Activated T-cell treated with anti-CD3 and anti-CD28 coated beads, Interleukin-2, amount 50 U/mL, for 72 hours (primary cell): Measurements from ENCODE around the gene HGFAC. TPM values are rescaled to one million over a fixed set of nuclear protein-coding genes. Genes with fewer than 3 reads are reported as not detected.

Source experiments
- ATAC-seq, 2 donors: fragments of 150-1000 bp; cut with Tn5 transposase; replicated peaks in 1 of 2; 2 replicates each; pipeline ENCODE4 v1.10.0; 2021; ENCODE audit warnings: moderate library complexity in 2 of 2, mild to moderate bottlenecking in 1 of 2
- DNase-seq, 2 donors: peaks; one replicate each; pipeline ENCODE4 v3.0.0; 2021 to 2022; ENCODE audit warnings: mixed read lengths in 1 of 2
- H3K27ac Mint-ChIP-seq: one replicate; pipeline ENCODE4 v1.8.0; 2022; ENCODE audit warnings: mild to moderate bottlenecking, moderate library complexity, mixed read lengths
- H3K27me3 Mint-ChIP-seq: one replicate; pipeline ENCODE4 v1.8.0; 2022; ENCODE audit warnings: low read depth, mixed read lengths
- H3K36me3 Mint-ChIP-seq, 2 donors: one replicate each; pipeline ENCODE4 v1.8.0; 2022; ENCODE audit warnings: mixed read lengths in 2 of 2, mild to moderate bottlenecking in 1 of 2; ENCODE audit not compliant: insufficient read depth in 2 of 2
- H3K4me1 Mint-ChIP-seq: one replicate; pipeline ENCODE4 v1.8.0; 2022; ENCODE audit warnings: low read depth, mixed read lengths
- H3K4me3 Mint-ChIP-seq, 2 donors: one replicate each; pipeline ENCODE4 v1.8.0; 2022; ENCODE audit warnings: mild to moderate bottlenecking in 2 of 2, mixed read lengths in 2 of 2, moderate library complexity in 2 of 2
- H3K9me3 Mint-ChIP-seq, 2 donors: one replicate each; pipeline ENCODE4 v1.8.0; 2022; ENCODE audit warnings: mixed read lengths in 2 of 2
- total RNA-seq, 2 donors: library from RNA; stranded (reverse); gene quantifications; one replicate each; pipeline ENCODE4 v1.2.3, GENCODE V29; 2022

Gene HGFAC
- total RNA-seq, 2 donors from 2014 or later = 0.51 to 0.62 TPM

DNA sequence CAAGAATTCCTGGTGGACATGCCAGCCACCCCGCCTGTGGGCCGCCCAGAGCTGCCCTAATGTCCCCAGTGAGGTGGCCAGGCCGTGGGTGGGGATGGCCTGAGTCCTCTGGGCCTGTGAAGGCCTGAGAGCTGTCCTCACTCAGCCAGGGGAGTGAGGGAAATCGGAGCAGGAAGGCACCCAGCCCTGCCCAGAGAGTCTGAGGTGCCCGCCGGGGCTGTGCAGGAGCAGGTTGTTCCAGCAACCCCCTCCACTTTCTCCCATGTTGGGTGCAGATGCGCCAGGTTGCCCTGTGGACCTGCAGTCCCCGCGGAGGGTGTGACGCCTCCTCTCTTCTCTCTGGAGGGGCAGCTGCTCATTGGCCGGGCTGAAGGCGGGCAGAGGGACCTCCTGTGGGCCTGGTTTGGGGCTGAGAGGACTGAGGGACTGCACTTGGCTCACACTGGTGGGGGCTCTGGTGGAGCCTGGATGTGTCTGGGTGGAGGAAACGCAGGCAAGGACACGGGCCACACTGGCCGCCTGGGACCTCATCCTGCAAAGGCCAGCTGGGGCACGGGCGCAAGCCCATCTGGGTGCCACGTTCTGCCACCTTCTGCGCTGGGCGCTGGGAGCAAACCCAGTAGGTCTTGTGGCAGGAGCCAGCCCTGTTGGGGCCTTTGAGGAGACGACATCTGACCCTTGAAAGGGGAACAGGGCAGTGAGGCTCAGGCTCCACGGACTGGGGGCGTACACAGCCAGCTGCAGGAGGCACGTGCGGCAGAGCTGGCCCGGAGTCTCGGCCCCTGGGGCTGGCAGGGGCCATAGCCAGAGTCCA is 35.4 kb downstream of the HGFAC start:
- H3K36me3 Mint-ChIP-seq = no peaks in the 10 kb centered on the region
- H3K27me3 Mint-ChIP-seq = peaks cover 18% of the 10 kb centered on the region
- H3K27ac Mint-ChIP-seq = no peak overlapping the region
- H3K9me3 Mint-ChIP-seq = no peaks in the 10 kb centered on the region
- no peak for DNase-seq
- ATAC-seq = no peak
- no peak overlapping the region for H3K4me3 Mint-ChIP-seq
- H3K4me1 Mint-ChIP-seq = no peaks in the 10 kb centered on the region

DNA sequence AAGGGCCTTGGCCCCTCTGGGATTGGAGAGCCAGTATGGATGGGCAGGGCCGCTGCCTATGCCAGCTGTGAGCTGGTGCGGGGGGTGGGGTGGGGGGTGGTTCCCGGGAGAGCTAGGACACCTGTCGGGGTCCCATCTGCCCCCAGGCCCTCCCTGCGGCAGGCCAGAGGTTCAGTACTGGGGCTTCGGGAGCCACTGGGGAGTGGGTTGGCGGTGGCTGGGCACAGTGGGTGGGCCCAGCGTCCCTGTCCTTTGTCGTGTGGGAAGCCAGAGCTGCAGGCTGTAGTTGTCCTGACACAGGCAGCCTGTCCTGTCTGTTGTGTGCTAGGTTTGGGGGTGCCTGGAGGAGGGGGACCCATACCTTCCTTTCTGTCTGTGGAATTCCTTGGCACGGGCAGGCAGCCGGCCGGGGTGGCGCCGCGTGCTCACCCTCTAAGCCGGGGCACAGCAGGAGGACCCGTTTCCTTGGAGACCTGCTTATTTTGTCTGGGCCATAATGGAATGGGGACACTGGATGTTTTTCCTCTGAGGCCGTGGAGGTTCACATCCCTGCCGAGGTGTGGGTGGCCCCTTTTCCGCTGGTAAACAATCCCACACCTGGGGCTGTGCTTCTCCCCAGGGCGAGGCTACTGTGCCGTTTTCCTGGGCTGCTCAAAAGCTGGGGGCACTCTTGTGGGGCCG is 36.1 kb downstream of the HGFAC start:
- DNase-seq = no peak
- no peak overlapping the region for H3K4me3 Mint-ChIP-seq
- no peaks in the 10 kb centered on the region for H3K4me1 Mint-ChIP-seq
- H3K27ac Mint-ChIP-seq = no peak overlapping the region
- no peaks in the 10 kb centered on the region for H3K36me3 Mint-ChIP-seq
- peaks cover 23% of the 10 kb centered on the region for H3K27me3 Mint-ChIP-seq
- ATAC-seq = no peak
- H3K9me3 Mint-ChIP-seq = no peaks in the 10 kb centered on the region

DNA sequence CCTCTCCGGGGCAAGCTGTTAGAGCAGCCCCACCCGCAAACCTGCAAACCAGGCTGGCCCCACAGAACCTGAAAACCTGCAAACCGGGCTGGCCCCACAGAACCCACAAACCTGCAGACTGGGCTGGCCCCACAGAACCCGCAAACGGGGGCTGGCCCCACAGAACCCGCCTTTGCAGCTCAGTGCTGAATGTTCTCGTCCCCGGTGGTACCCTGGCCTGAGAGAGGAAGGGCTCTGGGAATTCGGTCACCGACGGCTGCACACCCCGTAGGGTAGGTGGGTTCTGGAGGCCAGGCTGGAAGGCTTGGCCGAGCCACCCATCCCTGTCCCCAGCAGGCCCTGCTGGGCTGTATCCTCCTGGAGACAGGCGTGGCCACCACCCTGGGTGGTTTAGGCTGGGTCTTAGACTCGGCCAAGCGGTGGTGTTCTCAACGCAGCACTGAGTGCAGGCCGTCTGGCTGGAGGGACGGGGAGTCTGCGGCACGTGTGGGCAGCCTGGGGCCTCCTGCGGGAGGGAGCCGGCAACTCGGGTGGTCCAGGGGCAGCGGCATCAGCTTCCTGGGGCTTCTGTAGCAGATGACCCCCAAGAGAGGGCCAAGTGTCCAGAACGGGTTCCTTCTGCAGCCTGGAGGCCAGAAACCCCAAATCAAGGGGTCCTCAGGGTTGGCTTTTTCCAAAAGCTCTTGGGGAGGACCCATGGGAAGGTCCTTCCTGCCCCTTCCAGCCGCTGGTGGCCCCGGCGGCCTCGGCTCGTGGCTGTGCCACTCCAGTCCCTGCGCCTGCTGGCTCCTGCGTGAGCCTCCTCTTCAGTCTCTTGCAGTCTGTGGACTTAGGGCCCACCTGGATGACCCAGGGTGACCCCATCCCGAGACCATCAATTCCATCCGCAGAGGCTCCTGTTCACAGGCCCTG is 36.9 kb downstream of the HGFAC start:
- H3K36me3 Mint-ChIP-seq = no peaks in the 10 kb centered on the region
- no peaks in the 10 kb centered on the region for H3K9me3 Mint-ChIP-seq
- H3K4me1 Mint-ChIP-seq = no peaks in the 10 kb centered on the region
- DNase-seq (no peak), ATAC-seq (no peak)
- H3K27ac Mint-ChIP-seq = no peak overlapping the region
- peaks cover 23% of the 10 kb centered on the region for H3K27me3 Mint-ChIP-seq
- no peak overlapping the region for H3K4me3 Mint-ChIP-seq

DNA sequence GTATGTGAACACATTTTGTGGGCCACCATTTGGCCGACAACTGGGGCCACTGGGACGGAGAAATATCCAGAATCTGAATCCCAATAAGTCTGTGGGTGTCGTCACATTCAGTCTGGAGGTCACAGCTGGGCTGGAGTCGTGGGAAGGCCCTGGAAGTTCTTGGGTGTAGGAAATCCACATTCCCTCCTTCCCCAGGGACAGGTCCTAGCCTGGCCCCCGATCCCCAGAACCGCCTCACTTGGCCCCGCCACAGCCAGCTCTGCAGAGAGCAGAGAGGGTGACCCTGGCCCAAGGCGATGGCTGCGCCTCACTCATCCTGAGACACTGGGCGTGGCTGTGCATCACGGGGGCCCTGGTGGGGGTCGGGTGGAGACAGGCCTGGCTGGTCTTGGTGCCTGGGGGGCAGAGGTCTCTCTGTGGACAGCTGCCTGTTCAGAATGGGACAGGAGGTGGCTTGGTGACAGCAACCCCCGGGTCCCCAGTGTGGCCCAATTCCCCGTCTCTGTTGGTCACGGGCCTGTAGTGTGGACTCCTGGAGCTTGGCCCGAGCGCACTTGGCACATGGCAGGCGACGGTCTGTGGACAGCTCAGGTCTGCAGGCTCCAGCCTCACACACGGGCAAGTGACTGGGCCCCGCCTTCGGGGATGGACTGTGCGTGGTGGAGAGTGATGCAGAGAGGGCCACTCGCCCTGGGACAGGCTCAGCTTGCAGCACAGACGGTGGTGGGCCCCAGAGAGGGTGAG is 37.8 kb downstream of the HGFAC start:
- no peak for DNase-seq
- Mint-ChIP-seq H3K36me3 (no peaks in the 10 kb centered on the region), H3K27ac (no peak overlapping the region), H3K27me3 (peaks cover 23% of the 10 kb centered on the region), H3K9me3 (no peaks in the 10 kb centered on the region), H3K4me1 (no peaks in the 10 kb centered on the region), H3K4me3 (no peak overlapping the region)
- no peak for ATAC-seq

DNA sequence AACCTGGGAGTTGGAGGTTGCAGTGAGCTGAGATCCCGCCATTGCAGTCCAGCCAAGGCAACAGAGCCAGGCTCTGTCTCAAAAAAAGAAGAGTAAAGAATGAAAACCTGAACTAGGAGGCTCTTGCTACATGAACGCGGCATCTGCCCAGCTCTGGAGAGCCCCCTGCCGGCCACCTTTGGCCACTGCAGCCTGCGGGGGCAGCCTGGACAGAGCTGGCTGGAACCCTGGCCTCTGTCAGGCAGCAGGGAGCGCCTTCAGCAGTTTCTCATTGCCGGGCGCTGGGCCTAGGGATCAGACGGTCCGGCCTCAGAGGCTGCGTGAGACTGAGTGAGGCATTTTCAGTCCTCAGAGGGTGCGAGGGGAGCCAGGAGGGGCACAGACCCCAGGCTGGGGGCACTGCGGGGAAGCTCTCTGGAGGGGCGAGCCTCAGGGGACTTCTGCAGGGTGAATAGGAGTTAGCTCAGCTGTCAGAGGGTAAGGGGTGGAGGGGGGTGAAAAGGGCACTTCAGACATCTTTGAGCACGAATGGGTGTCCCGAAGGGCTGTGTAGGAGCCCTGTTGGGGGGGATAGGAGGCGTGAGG is 38.9 kb downstream of the HGFAC start:
- Mint-ChIP-seq H3K27ac (no peak overlapping the region), H3K27me3 (peaks cover 23% of the 10 kb centered on the region), H3K9me3 (no peaks in the 10 kb centered on the region), H3K4me3 (no peak overlapping the region), H3K36me3 (no peaks in the 10 kb centered on the region), H3K4me1 (no peaks in the 10 kb centered on the region)
- ATAC-seq (peak; percentile 77 to 78), DNase-seq (peak; percentile 77 to 89)

DNA sequence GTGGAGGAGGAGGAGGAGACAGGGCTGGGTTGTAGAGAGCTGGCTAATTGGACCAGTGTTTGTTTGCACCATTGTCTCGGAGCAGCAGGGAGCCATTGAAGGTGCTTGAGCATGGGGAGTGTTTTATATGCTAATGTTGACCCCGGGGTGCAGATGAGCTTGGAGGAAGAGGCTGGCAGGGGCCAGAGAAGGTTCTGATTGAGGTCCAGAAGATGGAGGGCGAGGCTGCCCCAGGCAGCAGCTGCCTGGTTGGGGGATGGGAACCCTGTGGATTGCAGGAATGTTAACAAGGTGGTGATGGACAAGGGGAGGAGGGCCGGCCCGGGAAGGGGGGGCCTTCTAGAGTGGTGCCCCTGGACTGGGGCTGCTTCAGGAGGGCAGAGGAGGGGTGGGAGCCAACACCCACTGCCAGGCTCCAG is 39.4 kb downstream of the HGFAC start:
- ATAC-seq = peak in 1 of 2 donors; percentile 10
- no peaks in the 10 kb centered on the region for H3K9me3 Mint-ChIP-seq
- DNase-seq = no peak
- no peaks in the 10 kb centered on the region for H3K36me3 Mint-ChIP-seq
- H3K27ac Mint-ChIP-seq = no peak overlapping the region
- H3K4me1 Mint-ChIP-seq = no peaks in the 10 kb centered on the region
- H3K27me3 Mint-ChIP-seq = peaks cover 23% of the 10 kb centered on the region
- H3K4me3 Mint-ChIP-seq = no peak overlapping the region

DNA sequence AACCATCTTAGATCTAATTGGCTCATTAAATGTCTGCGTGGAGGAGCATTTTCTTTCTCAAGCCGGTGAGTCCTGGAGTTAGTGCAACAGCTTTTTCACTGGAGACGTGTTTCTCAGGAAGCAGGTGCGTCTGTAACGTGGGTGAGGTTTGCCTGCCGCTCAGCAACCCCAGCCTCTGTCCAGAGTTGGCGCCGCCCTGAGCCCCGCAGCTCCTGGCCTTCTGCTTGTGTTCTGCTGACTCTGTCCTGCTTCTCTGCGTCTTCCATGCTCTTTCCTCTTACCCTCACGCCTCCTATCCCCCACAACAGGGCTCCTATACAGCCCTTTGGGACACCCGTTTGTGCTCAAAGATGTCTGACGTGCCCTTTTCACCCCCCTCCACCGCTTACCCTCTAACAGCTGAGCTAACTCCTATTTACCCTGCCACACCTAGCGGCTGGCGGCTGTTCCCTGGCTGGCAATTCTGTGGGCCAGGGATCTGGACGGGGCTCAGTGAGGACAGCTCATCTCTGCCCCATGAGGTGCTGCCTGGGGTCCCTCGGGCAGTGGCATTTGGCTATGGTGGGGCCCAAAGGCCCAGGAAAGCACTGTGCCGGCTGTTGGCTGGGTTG is 40.1 kb downstream of the HGFAC start:
- no peak for DNase-seq
- H3K36me3 Mint-ChIP-seq = no peaks in the 10 kb centered on the region
- H3K4me3 Mint-ChIP-seq = no peak overlapping the region
- H3K9me3 Mint-ChIP-seq = no peaks in the 10 kb centered on the region
- no peak overlapping the region for H3K27ac Mint-ChIP-seq
- no peak for ATAC-seq
- H3K4me1 Mint-ChIP-seq = no peaks in the 10 kb centered on the region
- H3K27me3 Mint-ChIP-seq = peaks cover 23% of the 10 kb centered on the region

DNA sequence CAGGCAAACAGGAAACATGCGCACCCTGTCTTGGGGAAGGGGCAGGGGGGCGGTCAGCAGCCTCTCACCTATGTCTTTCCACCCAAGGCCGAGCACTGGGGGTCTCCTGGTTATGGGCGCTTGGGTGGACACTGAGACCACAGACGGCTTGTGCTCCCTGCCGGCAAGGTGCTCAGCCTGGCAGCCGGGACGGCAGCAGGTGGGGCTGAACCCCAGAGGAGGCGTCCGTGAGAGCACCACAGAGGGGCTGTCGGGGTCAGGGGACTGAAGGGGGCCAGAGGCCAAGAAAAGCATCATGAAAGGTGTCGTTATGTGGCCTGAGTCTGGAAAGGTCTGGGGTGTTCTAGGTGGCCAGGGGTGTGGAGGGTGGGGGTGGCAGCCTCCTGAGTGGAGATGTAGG is 40.9 kb downstream of the HGFAC start:
- Mint-ChIP-seq H3K27me3 (peaks cover 23% of the 10 kb centered on the region), H3K4me3 (no peak overlapping the region), H3K4me1 (no peaks in the 10 kb centered on the region), H3K36me3 (no peaks in the 10 kb centered on the region), H3K27ac (no peak overlapping the region), H3K9me3 (no peaks in the 10 kb centered on the region)
- no peak for DNase-seq
- ATAC-seq = no peak

DNA sequence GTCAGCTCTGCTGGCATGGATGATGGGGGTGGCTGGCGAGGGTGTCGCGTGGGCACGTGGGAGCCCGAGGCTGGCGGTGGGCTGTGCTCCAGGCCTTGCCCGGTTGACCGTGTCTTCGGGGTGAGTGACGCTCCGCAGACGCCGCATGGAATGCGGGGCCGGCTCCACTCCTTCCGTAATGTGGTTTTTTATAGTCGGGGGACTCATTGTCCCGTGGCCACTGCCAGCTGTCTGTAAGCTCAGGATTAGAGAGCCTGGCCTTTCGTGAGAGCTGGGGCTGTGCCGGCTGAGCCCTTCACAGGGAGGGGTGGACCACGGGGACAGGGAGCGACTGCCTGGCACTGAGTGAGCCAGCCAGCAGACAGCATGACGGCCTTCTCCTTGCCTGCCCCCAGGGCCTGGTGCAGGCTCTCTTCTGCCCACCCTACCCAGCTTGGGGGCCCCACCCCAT is 41.7 kb downstream of the HGFAC start:
- H3K27me3 Mint-ChIP-seq = peaks cover 23% of the 10 kb centered on the region
- no peaks in the 10 kb centered on the region for H3K9me3 Mint-ChIP-seq
- H3K4me1 Mint-ChIP-seq = no peaks in the 10 kb centered on the region
- H3K36me3 Mint-ChIP-seq = no peaks in the 10 kb centered on the region
- no peak overlapping the region for H3K4me3 Mint-ChIP-seq
- no peak for DNase-seq
- H3K27ac Mint-ChIP-seq = no peak overlapping the region
- ATAC-seq = no peak

DNA sequence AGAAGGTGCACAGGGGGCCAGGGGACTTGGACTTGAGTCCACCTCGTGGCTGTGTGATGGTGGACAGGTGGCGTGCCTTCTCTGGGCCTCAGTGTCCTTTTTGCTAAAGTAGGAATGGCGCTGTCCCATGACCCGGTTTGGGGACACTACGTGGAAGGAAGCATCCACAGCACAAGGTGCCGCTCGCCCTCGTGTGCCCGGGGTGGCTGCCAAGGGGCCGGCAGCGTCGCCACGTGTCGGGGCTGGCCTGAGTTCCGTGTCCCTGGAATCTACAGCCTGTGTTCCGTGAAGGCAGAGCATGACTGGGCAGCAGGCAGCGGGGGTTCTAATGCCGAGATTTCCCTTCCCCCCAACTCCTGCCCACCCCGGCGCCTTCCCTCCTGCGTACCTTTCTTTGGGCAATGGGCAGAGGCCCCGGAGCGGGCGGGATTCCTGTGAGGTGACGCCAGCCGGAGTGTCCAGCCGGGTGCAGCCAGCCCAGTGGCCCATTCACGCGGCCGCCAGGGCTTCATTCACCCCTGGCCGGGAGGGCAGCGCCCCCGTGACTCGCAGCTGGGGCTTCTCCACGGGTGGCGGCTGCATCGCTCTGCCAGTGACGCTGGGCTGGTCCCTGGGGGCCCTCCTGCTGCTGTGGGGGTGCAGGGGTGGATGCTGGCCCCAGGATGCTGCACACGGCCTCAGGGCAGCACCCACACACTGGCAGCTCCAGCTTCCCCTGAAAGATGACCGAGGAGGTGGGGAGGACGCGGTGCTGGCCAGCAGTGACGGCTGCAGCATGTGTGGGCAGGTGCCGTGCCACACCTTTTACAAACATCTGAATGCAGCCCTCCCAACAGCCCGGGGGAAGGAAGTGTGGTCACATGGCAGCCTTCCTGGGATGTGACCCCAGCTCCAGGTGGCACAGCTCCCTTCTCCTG is 42.5 kb downstream of the HGFAC start:
- H3K4me3 Mint-ChIP-seq = no peak overlapping the region
- H3K36me3 Mint-ChIP-seq = no peaks in the 10 kb centered on the region
- DNase-seq (no peak), ATAC-seq (no peak)
- peaks cover 30% of the 10 kb centered on the region for H3K27me3 Mint-ChIP-seq
- no peaks in the 10 kb centered on the region for H3K4me1 Mint-ChIP-seq
- H3K9me3 Mint-ChIP-seq = no peaks in the 10 kb centered on the region
- no peak overlapping the region for H3K27ac Mint-ChIP-seq

DNA sequence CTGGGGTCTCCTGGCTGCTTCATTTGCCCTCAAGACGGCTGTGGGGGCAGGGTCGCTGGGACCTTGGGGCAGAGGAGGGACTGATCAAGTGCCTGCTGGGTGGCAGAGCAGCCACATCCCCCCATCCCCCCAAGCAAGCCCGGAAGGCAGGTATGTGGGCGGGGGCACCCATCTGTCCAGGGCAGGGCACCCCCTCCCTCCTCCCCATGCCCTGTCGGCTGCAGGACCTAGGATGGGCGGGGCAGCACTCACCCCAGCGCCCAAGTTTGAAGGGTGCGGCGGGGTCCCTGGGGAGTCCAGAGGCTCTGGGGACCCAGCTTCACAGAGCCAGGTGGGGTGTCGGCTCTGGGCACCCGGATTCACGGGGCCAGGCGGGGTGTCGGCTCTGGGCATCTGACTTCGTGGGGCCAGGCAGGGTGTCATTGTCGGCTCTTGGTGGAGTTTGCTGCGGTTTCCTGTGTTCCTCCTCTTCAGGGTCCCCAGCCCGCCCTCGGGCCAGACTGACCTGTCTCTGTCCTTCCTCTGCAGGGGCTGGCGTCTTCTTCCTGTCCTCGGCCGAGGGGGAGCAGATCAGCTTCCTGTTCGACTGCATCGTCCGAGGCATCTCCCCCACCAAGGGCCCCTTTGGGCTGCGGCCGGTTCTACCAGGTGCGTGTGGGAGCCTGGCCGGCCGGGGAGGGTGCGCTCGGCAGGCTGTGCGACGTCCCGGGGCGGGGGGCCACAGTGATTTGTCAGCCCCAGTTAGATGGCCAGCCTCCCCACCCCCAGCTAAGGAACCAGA is 43.4 kb downstream of the HGFAC start:
- H3K4me1 Mint-ChIP-seq = no peaks in the 10 kb centered on the region
- ATAC-seq (no peak), DNase-seq (no peak)
- no peak overlapping the region for H3K4me3 Mint-ChIP-seq
- H3K27me3 Mint-ChIP-seq = peaks cover 38% of the 10 kb centered on the region
- no peaks in the 10 kb centered on the region for H3K9me3 Mint-ChIP-seq
- H3K36me3 Mint-ChIP-seq = no peaks in the 10 kb centered on the region
- no peak overlapping the region for H3K27ac Mint-ChIP-seq
